Measurements from ENCODE around the gene PRKACG.

PRKACG gene

GRCh38 chr9:68999393-69000105 is 14.4 kb downstream of the PRKACG start:
- Histone ChIP-seq H4K8ac (ENCODE audit: low read depth, low read length) (no peak overlapping the region), H2BK120ac (ENCODE audit: insufficient read depth, low read length, poor library complexity) (no peak overlapping the region), H2AFZ (ENCODE audit: insufficient read depth, low read length, poor library complexity) (no peak overlapping the region), H3K23ac (ENCODE audit: low read length) (no peak overlapping the region), H3K9me3 (ENCODE audit: insufficient read depth, low read depth, low read length) (no peaks in the 10 kb centered on the region), H4K91ac (ENCODE audit: low read depth, low read length) (no peak overlapping the region), H3K79me2 (ENCODE audit: control insufficient read depth, insufficient read depth, low read length, poor library complexity) (no peaks in the 10 kb centered on the region), H3K18ac (ENCODE audit: low read length) (no peak overlapping the region), H2BK12ac (ENCODE audit: low read length) (no peak overlapping the region), H3K4me2 (ENCODE audit: low read length) (no peak overlapping the region), H3K36me3 (ENCODE audit: control insufficient read depth in 1 of 2, insufficient read depth in 2 of 2, low read length in 2 of 2) (no peaks in the 10 kb centered on the region), H3K4me1 (ENCODE audit: control insufficient read depth in 1 of 2, insufficient read depth in 2 of 2, low read length in 2 of 2) (no peaks in the 10 kb centered on the region), H3K4me3 (ENCODE audit: low read depth, low read length) (no peak overlapping the region), H4K12ac (ENCODE audit: low read depth, low read length) (no peak overlapping the region), H3K27ac (ENCODE audit: low read depth, low read length) (no peak overlapping the region), H3K14ac (ENCODE audit: low read length) (no peak overlapping the region), H3K4ac (ENCODE audit: low read depth, low read length) (no peak overlapping the region), H2BK5ac (ENCODE audit: low read depth, low read length, poor library complexity) (no peak overlapping the region), H3K27me3 (ENCODE audit: insufficient read depth, low read length) (no peaks in the 10 kb centered on the region), H3K9ac (ENCODE audit: low read length) (no peak overlapping the region), H3K79me1 (ENCODE audit: low read length) (no peaks in the 10 kb centered on the region), H2AK5ac (ENCODE audit: low read length) (no peak overlapping the region)
- no CpG with 5 or more reads among the region's 10 CpGs for WGBS (ENCODE audit: extremely low coverage, insufficient coverage, insufficient read length)
- peak; percentile 54 to 79 for DNase-seq

- no CpG with 5 or more reads among the region's 5 CpGs for WGBS (ENCODE audit: extremely low coverage, insufficient coverage, insufficient read length)
- H3K23ac ChIP-seq (ENCODE audit: low read length) = no peak overlapping the region
- H3K4me2 ChIP-seq (ENCODE audit: low read length) = no peak overlapping the region
Observed at GRCh38 chr9:68998812-68999211, 15.1 kb downstream of the PRKACG start.

GRCh38 chr9:68998385-68998784 is 15.5 kb downstream of the PRKACG start:
- Histone ChIP-seq H3K79me2 (ENCODE audit: control insufficient read depth, insufficient read depth, low read length, poor library complexity) (no peaks in the 10 kb centered on the region), H3K4me1 (ENCODE audit: control insufficient read depth in 1 of 2, insufficient read depth in 2 of 2, low read length in 2 of 2) (no peaks in the 10 kb centered on the region), H2AFZ (ENCODE audit: insufficient read depth, low read length, poor library complexity) (no peak overlapping the region), H3K4me2 (ENCODE audit: low read length) (no peak overlapping the region), H3K18ac (ENCODE audit: low read length) (no peak overlapping the region), H3K14ac (ENCODE audit: low read length) (no peak overlapping the region), H3K9ac (ENCODE audit: low read length) (no peak overlapping the region), H3K4ac (ENCODE audit: low read depth, low read length) (no peak overlapping the region), H2AK5ac (ENCODE audit: low read length) (no peak overlapping the region), H2BK5ac (ENCODE audit: low read depth, low read length, poor library complexity) (no peak overlapping the region), H3K36me3 (ENCODE audit: control insufficient read depth in 1 of 2, insufficient read depth in 2 of 2, low read length in 2 of 2) (no peaks in the 10 kb centered on the region), H3K23ac (ENCODE audit: low read length) (no peak overlapping the region), H2BK12ac (ENCODE audit: low read length) (no peak overlapping the region), H4K12ac (ENCODE audit: low read depth, low read length) (no peak overlapping the region), H4K91ac (ENCODE audit: low read depth, low read length) (no peak overlapping the region), H3K4me3 (ENCODE audit: low read depth, low read length) (no peak overlapping the region), H4K8ac (ENCODE audit: low read depth, low read length) (no peak overlapping the region), H3K79me1 (ENCODE audit: low read length) (no peaks in the 10 kb centered on the region), H3K9me3 (ENCODE audit: insufficient read depth, low read depth, low read length) (no peaks in the 10 kb centered on the region), H2BK120ac (ENCODE audit: insufficient read depth, low read length, poor library complexity) (no peak overlapping the region), H3K27ac (ENCODE audit: low read depth, low read length) (no peak overlapping the region), H3K27me3 (ENCODE audit: insufficient read depth, low read length) (no peaks in the 10 kb centered on the region)
- WGBS (ENCODE audit: extremely low coverage, insufficient coverage, insufficient read length) = no CpG with 5 or more reads among the region's 4 CpGs
- no peak for DNase-seq

More at GRCh38 chr9:68998812-68999211, 15.1 kb downstream of the PRKACG start:
- Histone ChIP-seq H3K4ac (ENCODE audit: low read depth, low read length) (no peak overlapping the region), H3K4me3 (ENCODE audit: low read depth, low read length) (no peak overlapping the region), H3K27ac (ENCODE audit: low read depth, low read length) (no peak overlapping the region), H3K14ac (ENCODE audit: low read length) (no peak overlapping the region), H2AK5ac (ENCODE audit: low read length) (no peak overlapping the region), H2BK5ac (ENCODE audit: low read depth, low read length, poor library complexity) (no peak overlapping the region), H4K8ac (ENCODE audit: low read depth, low read length) (no peak overlapping the region), H3K27me3 (ENCODE audit: insufficient read depth, low read length) (no peaks in the 10 kb centered on the region), H2BK120ac (ENCODE audit: insufficient read depth, low read length, poor library complexity) (no peak overlapping the region), H3K18ac (ENCODE audit: low read length) (no peak overlapping the region), H4K91ac (ENCODE audit: low read depth, low read length) (no peak overlapping the region), H3K9ac (ENCODE audit: low read length) (no peak overlapping the region), H3K79me1 (ENCODE audit: low read length) (no peaks in the 10 kb centered on the region), H4K12ac (ENCODE audit: low read depth, low read length) (no peak overlapping the region), H2AFZ (ENCODE audit: insufficient read depth, low read length, poor library complexity) (no peak overlapping the region), H3K36me3 (ENCODE audit: control insufficient read depth in 1 of 2, insufficient read depth in 2 of 2, low read length in 2 of 2) (no peaks in the 10 kb centered on the region), H3K9me3 (ENCODE audit: insufficient read depth, low read depth, low read length) (no peaks in the 10 kb centered on the region), H3K79me2 (ENCODE audit: control insufficient read depth, insufficient read depth, low read length, poor library complexity) (no peaks in the 10 kb centered on the region), H3K4me1 (ENCODE audit: control insufficient read depth in 1 of 2, insufficient read depth in 2 of 2, low read length in 2 of 2) (no peaks in the 10 kb centered on the region), H2BK12ac (ENCODE audit: low read length) (no peak overlapping the region)
- DNase-seq = no peak

- H2AK5ac ChIP-seq (ENCODE audit: low read length) = no peak overlapping the region
- no peaks in the 10 kb centered on the region for H3K79me1 ChIP-seq (ENCODE audit: low read length)
- H3K79me2 ChIP-seq (ENCODE audit: control insufficient read depth, insufficient read depth, low read length, poor library complexity) = no peaks in the 10 kb centered on the region
- H2BK12ac ChIP-seq (ENCODE audit: low read length) = no peak overlapping the region
- no peaks in the 10 kb centered on the region for H3K36me3 ChIP-seq (ENCODE audit: control insufficient read depth in 1 of 2, insufficient read depth in 2 of 2, low read length in 2 of 2)
- no CpG with 5 or more reads among the region's 3 CpGs for WGBS (ENCODE audit: extremely low coverage, insufficient coverage, insufficient read length)
- H3K27me3 ChIP-seq (ENCODE audit: insufficient read depth, low read length) = no peaks in the 10 kb centered on the region
- no peak overlapping the region for H3K4me2 ChIP-seq (ENCODE audit: low read length)
- H3K4me3 ChIP-seq (ENCODE audit: low read depth, low read length) = no peak overlapping the region
- no peak overlapping the region for H4K12ac ChIP-seq (ENCODE audit: low read depth, low read length)
- H3K9me3 ChIP-seq (ENCODE audit: insufficient read depth, low read depth, low read length) = no peaks in the 10 kb centered on the region
- no peak overlapping the region for H4K8ac ChIP-seq (ENCODE audit: low read depth, low read length)
- no peak overlapping the region for H3K14ac ChIP-seq (ENCODE audit: low read length)
- no peak overlapping the region for H2BK5ac ChIP-seq (ENCODE audit: low read depth, low read length, poor library complexity)
- no peak overlapping the region for H3K23ac ChIP-seq (ENCODE audit: low read length)
- H3K27ac ChIP-seq (ENCODE audit: low read depth, low read length) = no peak overlapping the region
- no peak overlapping the region for H4K91ac ChIP-seq (ENCODE audit: low read depth, low read length)
- no peaks in the 10 kb centered on the region for H3K4me1 ChIP-seq (ENCODE audit: control insufficient read depth in 1 of 2, insufficient read depth in 2 of 2, low read length in 2 of 2)
- no peak overlapping the region for H3K4ac ChIP-seq (ENCODE audit: low read depth, low read length)
- no peak overlapping the region for H2BK120ac ChIP-seq (ENCODE audit: insufficient read depth, low read length, poor library complexity)
- no peak overlapping the region for H2AFZ ChIP-seq (ENCODE audit: insufficient read depth, low read length, poor library complexity)
- DNase-seq = no peak
- H3K18ac ChIP-seq (ENCODE audit: low read length) = no peak overlapping the region
- no peak overlapping the region for H3K9ac ChIP-seq (ENCODE audit: low read length)
Observed at GRCh38 chr9:68997666-68998065, 16.2 kb downstream of the PRKACG start.

Measured in trophoblast cell (in vitro differentiated cells and primary cell).